B cell (primary cell): ENCODE data around the gene DPH7.

Experiments
- CTCF ChIP-seq: fragments of 200-600 bp; IDR thresholded peaks from one replicate; pipeline ENCODE4 v1.8.0; 2022; ENCODE audit warnings: antibody characterized with exemption, mild to moderate bottlenecking
- EZH2 ChIP-seq: IDR thresholded peaks from 2 replicates; pipeline ENCODE4 v1.6.1; 2012; ENCODE audit warnings: borderline replicate concordance, low read depth, mild to moderate bottlenecking, moderate library complexity, low read length; ENCODE audit not compliant: insufficient read depth, poor library complexity, severe bottlenecking

- no peak for TF ChIP-seq EZH2
- no peak for TF ChIP-seq CTCF
These were observed 2.9 kb downstream of the DPH7 start for GRCh38 chr9:137575716-137576411.
